ENCODE data around the gene C1orf115.
"Not testable (repeated sequence)": the region's sequence is repeated elsewhere in the genome, so short reads cannot be mapped to it uniquely, and the experiment has no call there.

C1orf115 gene, protein sequence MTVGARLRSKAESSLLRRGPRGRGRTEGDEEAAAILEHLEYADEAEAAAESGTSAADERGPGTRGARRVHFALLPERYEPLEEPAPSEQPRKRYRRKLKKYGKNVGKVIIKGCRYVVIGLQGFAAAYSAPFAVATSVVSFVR

GRCh38 chr1:220690140-220691052, at the start of gene C1orf115:
Gene C1orf115 (plus strand): TSS chr1:220690363. CDS start chr1:220690403, 40 bp downstream.
- Mint-ChIP-seq H3K27me3 (peaks cover 28% of the 10 kb centered on the region), H3K27ac (no peak within 1 kb of the TSS), H3K4me1 (ENCODE audit: low read depth) (peaks cover 5% of the 10 kb centered on the region), H3K9me3 (no peaks in the 10 kb centered on the region), H3K36me3 (ENCODE audit: low read depth) (no peaks in the 10 kb centered on the region), H3K4me3 (peak within 1 kb of the TSS; percentile 79)

DNA sequence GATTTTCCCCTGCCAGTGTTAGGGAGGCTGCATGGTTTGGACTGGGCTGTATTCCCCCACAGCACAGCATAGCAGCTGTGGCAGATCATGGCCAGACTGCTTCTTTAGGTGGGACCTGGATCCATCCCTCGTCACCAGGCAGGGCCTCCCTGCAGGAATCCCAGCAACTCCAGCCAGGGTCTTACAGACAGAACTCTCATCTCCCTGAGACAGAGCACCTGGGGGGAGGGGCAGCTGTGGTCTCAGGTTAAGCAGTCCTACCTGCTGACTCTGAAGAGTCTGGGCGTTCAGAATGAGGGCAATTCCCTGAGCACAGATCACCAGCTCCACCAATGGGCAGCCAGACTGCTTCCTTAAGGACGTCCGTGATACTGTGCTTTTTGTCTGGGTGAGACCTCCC, 47.9 kb upstream of the C1orf115 start:
- Mint-ChIP-seq H3K27me3 (peaks cover 16% of the 10 kb centered on the region), H3K27ac (no peak overlapping the region), H3K9me3 (no peaks in the 10 kb centered on the region), H3K36me3 (ENCODE audit: low read depth) (no peaks in the 10 kb centered on the region), H3K4me1 (ENCODE audit: low read depth) (no peaks in the 10 kb centered on the region), H3K4me3 (no peak overlapping the region)

DNA sequence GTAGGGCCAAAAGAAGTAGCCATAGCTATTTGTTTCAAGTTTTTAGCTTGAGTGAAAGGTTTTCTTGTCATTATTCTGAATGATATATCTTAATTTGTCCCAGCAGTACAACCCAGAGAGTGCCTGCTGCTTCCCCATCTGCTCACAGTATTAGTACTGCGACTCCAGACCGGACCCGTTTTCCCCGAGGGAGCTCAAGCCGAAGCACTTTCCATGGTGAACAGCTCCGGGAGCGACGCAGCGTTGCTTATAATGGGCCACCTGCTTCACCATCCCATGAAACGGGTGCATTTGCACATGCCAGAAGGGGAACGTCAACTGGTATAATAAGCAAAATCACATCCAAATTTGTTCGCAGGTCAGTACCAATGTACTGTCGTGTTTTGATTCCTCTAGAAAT, 37.2 kb upstream of the C1orf115 start:
- Mint-ChIP-seq H3K4me3 (no peak overlapping the region), H3K4me1 (ENCODE audit: low read depth) (no peaks in the 10 kb centered on the region), H3K27me3 (no peaks in the 10 kb centered on the region), H3K9me3 (no peaks in the 10 kb centered on the region), H3K36me3 (ENCODE audit: low read depth) (no peaks in the 10 kb centered on the region), H3K27ac (no peak overlapping the region)

DNA sequence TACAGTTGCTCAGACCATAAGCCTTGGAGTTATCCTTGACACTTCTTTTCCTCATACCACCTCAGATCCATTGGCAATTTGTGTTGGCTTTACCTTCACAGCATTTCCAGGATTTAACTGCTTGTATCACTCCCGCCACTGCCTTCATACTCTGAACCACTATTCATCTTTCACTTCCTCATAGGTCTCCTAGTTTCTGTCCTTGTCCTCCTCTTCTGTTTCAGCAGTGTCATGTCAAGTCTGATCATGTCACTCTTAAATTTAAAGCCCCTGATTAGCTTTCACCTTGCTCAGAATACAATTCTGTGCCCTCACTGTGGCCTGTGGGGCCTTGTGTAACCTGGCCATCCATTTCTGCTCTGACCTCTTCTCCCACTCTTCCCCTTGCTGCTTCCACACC, 34.7 kb upstream of the C1orf115 start:
- H3K36me3 Mint-ChIP-seq (ENCODE audit: low read depth) = no peaks in the 10 kb centered on the region
- no peak overlapping the region for H3K27ac Mint-ChIP-seq
- peaks cover 3% of the 10 kb centered on the region for H3K27me3 Mint-ChIP-seq
- H3K9me3 Mint-ChIP-seq = no peaks in the 10 kb centered on the region
- no peak overlapping the region for H3K4me3 Mint-ChIP-seq
- H3K4me1 Mint-ChIP-seq (ENCODE audit: low read depth) = no peaks in the 10 kb centered on the region

- Mint-ChIP-seq H3K27me3 (peaks cover 10% of the 10 kb centered on the region), H3K27ac (no peak overlapping the region), H3K4me3 (no peak overlapping the region), H3K4me1 (ENCODE audit: low read depth) (no peaks in the 10 kb centered on the region), H3K36me3 (ENCODE audit: low read depth) (no peaks in the 10 kb centered on the region), H3K9me3 (no peaks in the 10 kb centered on the region)
These were observed 34.0 kb upstream of the C1orf115 start for GRCh38 chr1:220655961-220656740.

- H3K4me1 Mint-ChIP-seq (ENCODE audit: low read depth) = no peaks in the 10 kb centered on the region
- H3K27me3 Mint-ChIP-seq = peaks cover 36% of the 10 kb centered on the region
- H3K4me3 Mint-ChIP-seq = no peak overlapping the region
- H3K9me3 Mint-ChIP-seq = peaks cover 7% of the 10 kb centered on the region
- no peaks in the 10 kb centered on the region for H3K36me3 Mint-ChIP-seq (ENCODE audit: low read depth)
- no peak overlapping the region for H3K27ac Mint-ChIP-seq
These were observed 23.8 kb upstream of the C1orf115 start for GRCh38 chr1:220666349-220666748.

DNA sequence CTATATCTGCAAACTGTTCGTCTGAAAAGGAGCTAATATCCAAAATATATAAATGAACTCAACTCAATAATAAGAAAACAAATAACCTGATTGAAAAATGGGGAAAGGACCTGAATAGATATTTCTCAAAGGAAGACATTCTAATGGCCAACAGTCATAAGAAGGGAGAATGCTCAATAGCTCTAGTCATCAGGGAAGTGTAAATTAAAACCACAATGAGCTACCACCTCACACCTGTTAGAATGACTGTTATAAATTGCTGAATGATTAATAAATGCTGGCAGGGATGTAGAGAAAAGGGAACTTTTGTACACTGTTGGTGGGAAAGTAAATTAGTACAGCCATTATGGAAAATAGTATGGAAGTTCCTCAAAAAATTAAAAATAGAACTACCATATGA, 21.2 kb upstream of the C1orf115 start:
- H3K27ac Mint-ChIP-seq = no peak overlapping the region
- peaks cover 7% of the 10 kb centered on the region for H3K9me3 Mint-ChIP-seq
- no peak overlapping the region for H3K4me3 Mint-ChIP-seq
- peaks cover 26% of the 10 kb centered on the region for H3K27me3 Mint-ChIP-seq
- no peaks in the 10 kb centered on the region for H3K36me3 Mint-ChIP-seq (ENCODE audit: low read depth)
- H3K4me1 Mint-ChIP-seq (ENCODE audit: low read depth) = no peaks in the 10 kb centered on the region

- Mint-ChIP-seq H3K4me3 (no peak overlapping the region), H3K4me1 (ENCODE audit: low read depth) (no peaks in the 10 kb centered on the region), H3K36me3 (ENCODE audit: low read depth) (no peaks in the 10 kb centered on the region), H3K27ac (no peak overlapping the region), H3K9me3 (peaks cover 7% of the 10 kb centered on the region), H3K27me3 (peaks cover 21% of the 10 kb centered on the region)
These were observed 19.8 kb upstream of the C1orf115 start for GRCh38 chr1:220670365-220670764.

DNA sequence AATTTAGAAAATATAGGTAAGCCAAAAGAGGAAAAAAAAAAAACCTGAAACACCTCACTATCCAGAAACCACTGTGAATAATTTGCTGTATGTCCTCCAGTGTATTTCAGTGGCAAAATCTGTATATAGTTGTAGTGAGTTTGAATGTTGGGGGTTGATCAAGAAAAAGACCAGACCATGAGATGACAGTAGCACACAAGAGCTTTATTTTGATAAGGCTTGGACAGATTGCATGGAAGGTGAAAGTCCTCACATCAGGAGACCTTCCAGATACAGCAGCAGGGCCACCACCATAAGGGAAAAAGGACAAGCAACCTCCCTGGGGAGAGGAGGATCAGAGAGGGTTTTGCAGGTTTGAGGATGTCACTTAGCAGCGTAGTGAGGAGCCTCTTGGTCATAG, 16.2 kb upstream of the C1orf115 start:
- Mint-ChIP-seq H3K4me1 (ENCODE audit: low read depth) (no peaks in the 10 kb centered on the region), H3K27ac (no peak overlapping the region), H3K27me3 (peaks cover 8% of the 10 kb centered on the region), H3K9me3 (peaks cover 7% of the 10 kb centered on the region), H3K4me3 (no peak overlapping the region), H3K36me3 (ENCODE audit: low read depth) (no peaks in the 10 kb centered on the region)

DNA sequence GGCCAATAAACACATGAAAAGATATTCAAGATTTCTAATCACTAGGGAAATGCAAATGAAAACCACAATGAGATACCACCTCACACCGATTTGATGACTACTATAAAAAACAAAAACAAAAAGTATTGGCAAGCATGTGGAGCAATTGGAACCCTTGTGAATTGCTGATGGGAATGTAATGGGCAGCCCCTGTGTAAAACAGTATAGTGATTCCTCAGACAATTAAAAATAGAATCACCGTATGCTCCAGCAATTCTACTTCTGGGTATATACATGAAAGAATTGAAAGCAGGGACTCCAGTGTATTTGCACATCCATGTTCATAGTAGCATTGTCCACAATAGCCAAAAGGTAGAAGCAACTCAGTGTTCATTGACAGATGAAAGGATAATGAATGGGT, 12.9 kb upstream of the C1orf115 start:
- Mint-ChIP-seq H3K9me3 (no peaks in the 10 kb centered on the region), H3K27me3 (peaks cover 5% of the 10 kb centered on the region), H3K36me3 (ENCODE audit: low read depth) (no peaks in the 10 kb centered on the region), H3K27ac (no peak overlapping the region), H3K4me1 (ENCODE audit: low read depth) (no peaks in the 10 kb centered on the region), H3K4me3 (no peak overlapping the region)

DNA sequence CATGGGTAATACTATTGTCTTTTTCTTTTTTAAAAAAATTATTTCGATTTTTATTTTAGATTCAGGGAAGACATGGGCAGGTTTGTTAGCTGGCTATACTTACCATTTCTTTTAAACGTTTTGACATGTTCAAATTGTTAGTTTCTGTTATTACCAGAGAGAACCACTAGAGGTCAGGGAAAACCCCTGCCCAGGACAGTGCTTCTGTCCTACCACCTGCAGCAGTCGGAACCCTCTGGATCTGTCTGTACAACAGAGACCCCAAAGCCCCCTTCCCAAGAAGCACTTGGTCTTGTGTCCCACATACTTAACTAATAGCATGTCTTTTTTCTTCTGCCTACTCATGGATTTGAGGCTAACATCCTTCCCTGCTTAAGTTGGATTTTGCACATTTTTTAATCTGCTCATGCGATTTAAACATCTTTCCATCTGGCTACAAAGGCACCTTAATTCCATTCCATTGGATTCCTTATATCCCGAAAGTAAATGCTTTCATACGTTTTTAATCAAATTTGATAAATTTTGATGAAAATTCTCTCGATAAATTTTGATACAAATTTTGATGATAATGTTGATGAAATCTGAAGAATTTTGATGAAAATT, 10.0 kb upstream of the C1orf115 start:
- no peaks in the 10 kb centered on the region for H3K27me3 Mint-ChIP-seq
- no peaks in the 10 kb centered on the region for H3K4me1 Mint-ChIP-seq (ENCODE audit: low read depth)
- H3K36me3 Mint-ChIP-seq (ENCODE audit: low read depth) = no peaks in the 10 kb centered on the region
- H3K4me3 Mint-ChIP-seq = no peak overlapping the region
- H3K9me3 Mint-ChIP-seq = no peaks in the 10 kb centered on the region
- H3K27ac Mint-ChIP-seq = no peak overlapping the region

GRCh38 chr1:220681220-220681880, 8.8 kb upstream of the C1orf115 start:
- H3K4me1 Mint-ChIP-seq (ENCODE audit: low read depth) = no peaks in the 10 kb centered on the region
- no peaks in the 10 kb centered on the region for H3K36me3 Mint-ChIP-seq (ENCODE audit: low read depth)
- H3K9me3 Mint-ChIP-seq = no peaks in the 10 kb centered on the region
- no peaks in the 10 kb centered on the region for H3K27me3 Mint-ChIP-seq
- no peak overlapping the region for H3K27ac Mint-ChIP-seq
- no peak overlapping the region for H3K4me3 Mint-ChIP-seq

GRCh38 chr1:220682901-220683576, 7.1 kb upstream of the C1orf115 start:
- H3K4me1 Mint-ChIP-seq (ENCODE audit: low read depth) = no peaks in the 10 kb centered on the region

DNA sequence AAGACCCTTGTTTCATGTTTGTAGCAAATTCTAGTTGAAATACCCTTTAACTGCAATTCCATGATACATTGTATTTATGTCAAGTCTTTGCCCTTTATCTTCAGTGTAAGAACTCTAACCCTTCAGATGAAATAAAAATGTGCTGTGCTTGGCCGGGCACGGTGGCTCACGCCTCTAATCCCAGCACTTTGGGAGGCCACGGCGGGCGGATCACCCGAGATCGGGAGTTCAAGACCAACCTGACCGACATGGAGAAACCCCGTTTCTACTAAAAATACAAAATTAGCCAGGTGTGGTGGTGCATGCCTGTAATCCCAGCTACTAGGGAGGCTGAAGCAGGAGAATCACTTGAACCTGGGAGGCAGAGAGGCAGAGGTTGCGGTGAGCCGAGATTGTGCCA, 6.4 kb upstream of the C1orf115 start:
- not testable (repeated sequence) for H3K4me1 Mint-ChIP-seq (ENCODE audit: low read depth); H3K36me3 Mint-ChIP-seq (ENCODE audit: low read depth); H3K4me3 Mint-ChIP-seq; H3K27me3 Mint-ChIP-seq; H3K9me3 Mint-ChIP-seq; H3K27ac Mint-ChIP-seq

More at GRCh38 chr1:220682901-220683576, 7.1 kb upstream of the C1orf115 start:
- no peak overlapping the region for H3K27ac Mint-ChIP-seq
- H3K9me3 Mint-ChIP-seq = no peaks in the 10 kb centered on the region
- H3K4me3 Mint-ChIP-seq = no peak overlapping the region
- no peaks in the 10 kb centered on the region for H3K36me3 Mint-ChIP-seq (ENCODE audit: low read depth)
- H3K27me3 Mint-ChIP-seq = no peaks in the 10 kb centered on the region
